Astrocyte (in vitro differentiated cells and primary cell): ENCODE data around the gene OCIAD1. TPM values are rescaled to one million over a fixed set of nuclear protein-coding genes. Genes with fewer than 3 reads are reported as not detected.

Source experiments
- DNase-seq: peaks from one replicate; pipeline ENCODE4 v3.0.0-alpha.2; 2010; ENCODE audit warnings: low read depth
- FAIRE-seq: peaks from 2 replicates; lab custom pipeline; 2011; peaks lifted over from hg19 to GRCh38; lab: Jason Lieb, UNC
- H2AFZ ChIP-seq: 2 replicates; pipeline ENCODE4 v1.6.0; 2012; ENCODE audit warnings: low read depth, low read length, inconsistent platforms
- H3K27ac ChIP-seq: 2 replicates; pipeline ENCODE4 v1.5.1; 2011; ENCODE audit warnings: low read depth, low read length, inconsistent platforms
- H3K27me3 ChIP-seq: 2 replicates; pipeline ENCODE4 v1.6.0; 2011; ENCODE audit warnings: low read length, inconsistent platforms; ENCODE audit not compliant: insufficient read depth
- H3K36me3 ChIP-seq: 2 replicates; pipeline ENCODE4 v1.5.1; 2011; ENCODE audit warnings: low read length, inconsistent platforms; ENCODE audit not compliant: insufficient read depth
- H3K4me1 ChIP-seq: 2 replicates; pipeline ENCODE4 v1.5.1; 2011; ENCODE audit warnings: low read length, inconsistent platforms; ENCODE audit not compliant: insufficient read depth
- H3K4me2 ChIP-seq: 2 replicates; pipeline ENCODE4 v1.6.0; 2012; ENCODE audit warnings: low read length, inconsistent platforms
- H3K4me3 ChIP-seq: 2 replicates; pipeline ENCODE4 v1.5.1; 2011; ENCODE audit warnings: low read depth, mild to moderate bottlenecking, low read length, inconsistent platforms; ENCODE audit not compliant: insufficient read depth
- H3K79me2 ChIP-seq: 2 replicates; pipeline ENCODE4 v1.6.0; 2012; ENCODE audit warnings: mild to moderate bottlenecking, low read length, inconsistent platforms; ENCODE audit not compliant: insufficient read depth
- H3K9ac ChIP-seq: 2 replicates; pipeline ENCODE4 v1.6.0; 2012; ENCODE audit warnings: mild to moderate bottlenecking, low read length, inconsistent platforms
- H3K9me3 ChIP-seq: 2 replicates; pipeline ENCODE4 v1.5.1; 2012; ENCODE audit warnings: low read depth, mild to moderate bottlenecking, low read length, inconsistent platforms; ENCODE audit not compliant: insufficient read depth
- H4K20me1 ChIP-seq: 2 replicates; pipeline ENCODE4 v1.6.0; 2012; ENCODE audit warnings: low read length, inconsistent platforms; ENCODE audit not compliant: insufficient read depth
- H3K27ac Mint-ChIP-seq: one replicate; pipeline ENCODE4 v1.8.0; 2021; ENCODE audit warnings: mild to moderate bottlenecking, mixed read lengths; ENCODE audit not compliant: unreplicated experiment
- H3K27me3 Mint-ChIP-seq: one replicate; pipeline ENCODE4 v1.8.0; 2021; ENCODE audit warnings: low read depth, mixed read lengths; ENCODE audit not compliant: unreplicated experiment
- H3K36me3 Mint-ChIP-seq: one replicate; pipeline ENCODE4 v1.8.0; 2021; ENCODE audit warnings: low read depth, mixed read lengths; ENCODE audit not compliant: unreplicated experiment
- H3K4me1 Mint-ChIP-seq: one replicate; pipeline ENCODE4 v1.8.0; 2021; ENCODE audit warnings: low read depth, mixed read lengths; ENCODE audit not compliant: unreplicated experiment
- H3K4me3 Mint-ChIP-seq: one replicate; pipeline ENCODE4 v1.8.0; 2021; ENCODE audit warnings: mild to moderate bottlenecking, moderate library complexity, mixed read lengths; ENCODE audit not compliant: unreplicated experiment
- H3K9me3 Mint-ChIP-seq: one replicate; pipeline ENCODE4 v1.8.0; 2021; ENCODE audit warnings: mild to moderate bottlenecking, mixed read lengths; ENCODE audit not compliant: unreplicated experiment
- EZH2 ChIP-seq: IDR thresholded peaks from 2 replicates; pipeline ENCODE4 v1.6.1; 2012; ENCODE audit warnings: mild to moderate bottlenecking, low read length, inconsistent platforms; ENCODE audit not compliant: insufficient read depth
- total RNA-seq: library from RNA; stranded (reverse); gene quantifications from 2 replicates; pipeline ENCODE4 v1.2.1, GENCODE V29; 2021
- TF ChIP-seq, protein P1 (sequence below): IDR thresholded peaks from 2 replicates; pipeline ENCODE4 v1.5.1; 2011; ENCODE audit warnings: low read depth, mild to moderate bottlenecking, inconsistent platforms, low read length, moderate library complexity; ENCODE audit not compliant: insufficient read depth

Gene OCIAD1
- total RNA-seq, 1 donor from 2014 or later = 144 TPM

DNA sequence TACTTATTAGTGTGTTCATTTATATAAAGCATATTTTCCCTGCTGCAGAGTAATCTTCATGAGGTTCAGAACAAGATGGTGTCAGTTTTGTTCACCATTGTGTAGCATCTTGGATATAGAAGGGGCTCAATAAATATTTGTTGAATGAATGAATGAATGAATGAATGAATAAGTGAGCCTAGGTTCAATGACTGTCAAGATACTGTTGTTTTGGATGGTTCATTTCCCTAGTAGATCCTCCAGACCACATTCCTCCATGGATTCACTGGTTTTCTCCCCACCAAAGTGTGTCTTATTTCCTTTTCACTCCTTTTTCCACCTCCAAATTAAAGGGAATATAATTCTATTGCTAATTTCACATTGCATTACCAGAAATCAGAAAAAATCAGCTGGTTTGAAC, 77.8 kb downstream of the OCIAD1 start:
- Mint-ChIP-seq H3K27me3 (no peaks in the 10 kb centered on the region), H3K4me3 (no peak overlapping the region), H3K9me3 (no peaks in the 10 kb centered on the region), H3K27ac (peak overlapping the region; percentile 58), H3K36me3 (peaks cover 1% of the 10 kb centered on the region), H3K4me1 (peaks cover 21% of the 10 kb centered on the region)
- Histone ChIP-seq H3K9ac (no peak overlapping the region), H3K79me2 (peaks cover 23% of the 10 kb centered on the region), H3K27ac (peak overlapping the region; percentile 62), H3K9me3 (no peaks in the 10 kb centered on the region), H3K4me1 (peaks cover 49% of the 10 kb centered on the region), H3K36me3 (no peaks in the 10 kb centered on the region), H3K4me3 (no peak overlapping the region), H3K27me3 (no peaks in the 10 kb centered on the region), H3K4me2 (no peak overlapping the region), H2AFZ (no peak overlapping the region), H4K20me1 (no peaks in the 10 kb centered on the region)
- DNase-seq = no peak
- no peak for FAIRE-seq
- TF ChIP-seq EZH2 = no peak
- TF ChIP-seq, protein P1, sequence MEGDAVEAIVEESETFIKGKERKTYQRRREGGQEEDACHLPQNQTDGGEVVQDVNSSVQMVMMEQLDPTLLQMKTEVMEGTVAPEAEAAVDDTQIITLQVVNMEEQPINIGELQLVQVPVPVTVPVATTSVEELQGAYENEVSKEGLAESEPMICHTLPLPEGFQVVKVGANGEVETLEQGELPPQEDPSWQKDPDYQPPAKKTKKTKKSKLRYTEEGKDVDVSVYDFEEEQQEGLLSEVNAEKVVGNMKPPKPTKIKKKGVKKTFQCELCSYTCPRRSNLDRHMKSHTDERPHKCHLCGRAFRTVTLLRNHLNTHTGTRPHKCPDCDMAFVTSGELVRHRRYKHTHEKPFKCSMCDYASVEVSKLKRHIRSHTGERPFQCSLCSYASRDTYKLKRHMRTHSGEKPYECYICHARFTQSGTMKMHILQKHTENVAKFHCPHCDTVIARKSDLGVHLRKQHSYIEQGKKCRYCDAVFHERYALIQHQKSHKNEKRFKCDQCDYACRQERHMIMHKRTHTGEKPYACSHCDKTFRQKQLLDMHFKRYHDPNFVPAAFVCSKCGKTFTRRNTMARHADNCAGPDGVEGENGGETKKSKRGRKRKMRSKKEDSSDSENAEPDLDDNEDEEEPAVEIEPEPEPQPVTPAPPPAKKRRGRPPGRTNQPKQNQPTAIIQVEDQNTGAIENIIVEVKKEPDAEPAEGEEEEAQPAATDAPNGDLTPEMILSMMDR = no peak

DNA sequence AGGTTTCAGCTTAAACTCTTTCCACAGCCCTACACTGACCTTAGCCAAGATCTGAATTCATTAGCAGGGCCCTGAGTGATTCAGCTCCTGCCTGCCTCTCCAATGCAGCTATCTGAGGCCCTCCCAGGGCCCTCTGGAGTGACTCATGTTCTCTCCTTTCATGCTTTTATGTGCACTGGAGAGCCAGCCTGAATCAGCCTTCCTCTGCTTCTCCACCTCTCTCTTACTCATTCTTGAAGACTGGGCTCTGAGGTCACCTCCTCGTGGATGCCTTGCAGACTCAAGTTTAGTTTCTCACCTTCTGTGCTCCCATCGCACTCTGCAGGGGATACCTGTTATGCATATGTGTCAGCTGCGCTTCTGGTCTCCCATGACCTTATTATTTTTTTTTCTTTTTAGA, 78.8 kb downstream of the OCIAD1 start:
- peaks cover 16% of the 10 kb centered on the region for H3K79me2 ChIP-seq
- peak; percentile 91 for FAIRE-seq
- no peak overlapping the region for H3K4me3 ChIP-seq
- peak overlapping the region; percentile 55 for H3K4me2 ChIP-seq
- Mint-ChIP-seq H3K9me3 (no peaks in the 10 kb centered on the region), H3K36me3 (peaks cover 1% of the 10 kb centered on the region), H3K27me3 (no peaks in the 10 kb centered on the region), H3K4me1 (peaks cover 17% of the 10 kb centered on the region), H3K27ac (peak overlapping the region; percentile 48), H3K4me3 (no peak overlapping the region)
- H4K20me1 ChIP-seq = no peaks in the 10 kb centered on the region
- H3K4me1 ChIP-seq = peaks cover 48% of the 10 kb centered on the region
- no peak overlapping the region for H3K9ac ChIP-seq
- H3K27ac ChIP-seq = peak overlapping the region; percentile 62
- H2AFZ ChIP-seq = no peak overlapping the region
- TF ChIP-seq, protein P1 = no peak
- TF ChIP-seq EZH2 = no peak
- DNase-seq = peak; percentile 99
- no peaks in the 10 kb centered on the region for H3K9me3 ChIP-seq
- no peaks in the 10 kb centered on the region for H3K27me3 ChIP-seq
- no peaks in the 10 kb centered on the region for H3K36me3 ChIP-seq

DNA sequence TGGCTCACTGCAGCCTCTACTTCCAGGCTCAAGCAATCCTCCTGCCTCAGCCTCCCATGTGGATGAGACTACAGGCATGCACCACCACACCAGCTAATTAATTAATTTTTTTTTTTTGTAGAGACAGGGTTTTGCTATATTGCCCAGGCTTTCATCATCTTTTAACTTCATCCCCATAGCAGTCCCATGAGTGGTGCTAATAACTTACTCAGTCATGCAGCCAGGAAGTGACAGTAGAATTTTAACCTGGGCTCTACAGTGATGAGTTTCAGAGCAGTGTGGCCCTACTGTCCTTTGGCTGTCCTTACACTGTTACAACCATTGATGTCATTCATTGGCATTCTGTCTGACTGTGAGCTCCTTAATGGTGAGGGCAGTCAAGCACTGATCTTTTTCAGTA, 79.6 kb downstream of the OCIAD1 start:
- Mint-ChIP-seq H3K27me3 (no peaks in the 10 kb centered on the region), H3K27ac (no peak overlapping the region)
- TF ChIP-seq, protein P1 = no peak
- no peak for TF ChIP-seq EZH2

More for the DNA sequence above, 79.6 kb downstream of the OCIAD1 start:
- peaks cover 9% of the 10 kb centered on the region for H3K4me1 Mint-ChIP-seq
- Histone ChIP-seq H3K79me2 (peaks cover 8% of the 10 kb centered on the region), H3K27me3 (no peaks in the 10 kb centered on the region), H3K27ac (peak overlapping the region; percentile 30), H3K9me3 (no peaks in the 10 kb centered on the region), H4K20me1 (no peaks in the 10 kb centered on the region), H3K4me3 (no peak overlapping the region), H3K4me1 (peaks cover 42% of the 10 kb centered on the region), H3K36me3 (no peaks in the 10 kb centered on the region), H3K9ac (no peak overlapping the region), H2AFZ (no peak overlapping the region), H3K4me2 (no peak overlapping the region)
- FAIRE-seq (no peak), DNase-seq (no peak)
- H3K9me3 Mint-ChIP-seq = no peaks in the 10 kb centered on the region
- no peak overlapping the region for H3K4me3 Mint-ChIP-seq
- H3K36me3 Mint-ChIP-seq = peaks cover 1% of the 10 kb centered on the region
